Uterus (tissue), 4 donors: ENCODE results near the gene PER3. TPM values are rescaled to one million over a fixed set of nuclear protein-coding genes. Genes with fewer than 3 reads are reported as not detected.

Experiments
- DNase-seq, 2 donors: peaks; one replicate each; pipeline ENCODE4 v3.0.0-alpha.2; 2019 to 2020
- H3K27ac ChIP-seq, 2 donors: fragments of 200-600 bp; sonication (generic); 1 replicate in 1 of 2; 2 replicates in 1 of 2; pipeline ENCODE4 v1.5.1; 2016 to 2018
- H3K27me3 ChIP-seq, 2 donors: fragments of 200-600 bp; sonication (generic); one replicate each; pipeline ENCODE4 v1.5.1; 2018 to 2019; ENCODE audit warnings: control low read depth in 1 of 2
- H3K36me3 ChIP-seq, 2 donors: fragments of 200-600 bp; sonication (generic); one replicate each; pipeline ENCODE4 v1.5.1; 2019; ENCODE audit warnings: control low read depth in 1 of 2
- H3K4me1 ChIP-seq, 2 donors: fragments of 200-600 bp; sonication (generic); one replicate each; pipeline ENCODE4 v1.5.1; 2018 to 2019; ENCODE audit warnings: control low read depth in 1 of 2
- H3K4me3 ChIP-seq, 2 donors: fragments of 200-600 bp; sonication (generic); 1 replicate in 1 of 2; 2 replicates in 1 of 2; pipeline ENCODE4 v1.5.1; 2018 to 2019; ENCODE audit warnings: mild to moderate bottlenecking in 1 of 2
- H3K9me3 ChIP-seq, 2 donors: fragments of 200-600 bp; sonication (generic); one replicate each; pipeline ENCODE4 v1.5.1; 2019; ENCODE audit warnings: control low read depth in 1 of 2
- POLR2A ChIP-seq, 2 donors: fragments of 450-650 bp; IDR thresholded peaks; one replicate each; pipeline ENCODE4 v1.6.1; 2016; ENCODE audit warnings: antibody characterized with exemption in 2 of 2, mild to moderate bottlenecking in 1 of 2, moderate library complexity in 1 of 2
- intact Hi-C: fragments of 100-400 bp; cut with DNase I; formaldehyde crosslinking; loops from one replicate; pipeline ENCODE4 v1.15.1; 2023; ENCODE audit warnings: low total_unique reads
- total RNA-seq, 4 donors: library from RNA; depleted of rRNA in 3 of 4; stranded (reverse); fragments of >200 nt in 3 of 4; gene quantifications; one replicate each; pipeline versions ENCODE4 v1.1.0 to v1.2.4, GENCODE V29; 2014 to 2023
- TF ChIP-seq, protein P1 (sequence below), 4 experiments: fragments of 200-600 bp in 2 of 4; fragments of 450-650 bp in 2 of 4; sonication (generic) in 2 of 4; IDR thresholded peaks; one replicate each; pipeline ENCODE4 v1.5.1; 2016 to 2019; ENCODE audit warnings: antibody characterized with exemption in 4 of 4, mild to moderate bottlenecking in 2 of 4, moderate library complexity in 1 of 4
- donor health status: DM: yes; HTN: yes; CAD: no.

Gene PER3
- total RNA-seq, 4 donors from 2014 or later = 6.9 to 69.0 (median 20.7) TPM

- DNase-seq = no peak
- no peak for TF ChIP-seq POLR2A (IDR thresholded peaks at IDR 0.05)
- intact Hi-C loops = no loop called here
- no peaks in the 10 kb centered on the region for H3K27me3 ChIP-seq
- no peak overlapping the region for H3K4me3 ChIP-seq
- peaks cover 0 to 2% of the 10 kb centered on the region in 2 donors for H3K4me1 ChIP-seq
- no peaks in the 10 kb centered on the region for H3K36me3 ChIP-seq
- H3K9me3 ChIP-seq = no peaks in the 10 kb centered on the region
- H3K27ac ChIP-seq = no peak overlapping the region
Measured at GRCh38 chr1:7777591-7777990, 6.5 kb upstream of the PER3 start.

- no peak for DNase-seq
- peaks cover 0 to 3% of the 10 kb centered on the region in 2 donors for H3K4me1 ChIP-seq
- no peak overlapping the region for H3K27ac ChIP-seq
- no peak overlapping the region for H3K4me3 ChIP-seq
- TF ChIP-seq, protein P1, sequence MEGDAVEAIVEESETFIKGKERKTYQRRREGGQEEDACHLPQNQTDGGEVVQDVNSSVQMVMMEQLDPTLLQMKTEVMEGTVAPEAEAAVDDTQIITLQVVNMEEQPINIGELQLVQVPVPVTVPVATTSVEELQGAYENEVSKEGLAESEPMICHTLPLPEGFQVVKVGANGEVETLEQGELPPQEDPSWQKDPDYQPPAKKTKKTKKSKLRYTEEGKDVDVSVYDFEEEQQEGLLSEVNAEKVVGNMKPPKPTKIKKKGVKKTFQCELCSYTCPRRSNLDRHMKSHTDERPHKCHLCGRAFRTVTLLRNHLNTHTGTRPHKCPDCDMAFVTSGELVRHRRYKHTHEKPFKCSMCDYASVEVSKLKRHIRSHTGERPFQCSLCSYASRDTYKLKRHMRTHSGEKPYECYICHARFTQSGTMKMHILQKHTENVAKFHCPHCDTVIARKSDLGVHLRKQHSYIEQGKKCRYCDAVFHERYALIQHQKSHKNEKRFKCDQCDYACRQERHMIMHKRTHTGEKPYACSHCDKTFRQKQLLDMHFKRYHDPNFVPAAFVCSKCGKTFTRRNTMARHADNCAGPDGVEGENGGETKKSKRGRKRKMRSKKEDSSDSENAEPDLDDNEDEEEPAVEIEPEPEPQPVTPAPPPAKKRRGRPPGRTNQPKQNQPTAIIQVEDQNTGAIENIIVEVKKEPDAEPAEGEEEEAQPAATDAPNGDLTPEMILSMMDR (IDR thresholded peaks at IDR 0.05) = no peak
- TF ChIP-seq POLR2A (IDR thresholded peaks at IDR 0.05) = no peak
- no peaks in the 10 kb centered on the region for H3K27me3 ChIP-seq
- H3K36me3 ChIP-seq = no peaks in the 10 kb centered on the region
- intact Hi-C loops = no loop called here
- H3K9me3 ChIP-seq = no peaks in the 10 kb centered on the region
Measured at GRCh38 chr1:7778133-7778628, 5.9 kb upstream of the PER3 start.

GRCh38 chr1:7780976-7781375 is 3.1 kb upstream of the PER3 start:
- TF ChIP-seq, protein P1 (IDR thresholded peaks at IDR 0.05) = no peak
- no peak for TF ChIP-seq POLR2A (IDR thresholded peaks at IDR 0.05)
- Histone ChIP-seq H3K36me3 (no peaks in the 10 kb centered on the region), H3K27ac (no peak overlapping the region), H3K4me3 (no peak overlapping the region), H3K4me1 (peaks cover 0 to 9% of the 10 kb centered on the region in 2 donors), H3K27me3 (no peaks in the 10 kb centered on the region), H3K9me3 (no peaks in the 10 kb centered on the region)
- DNase-seq = no peak
- intact Hi-C loops = no loop called here

DNA sequence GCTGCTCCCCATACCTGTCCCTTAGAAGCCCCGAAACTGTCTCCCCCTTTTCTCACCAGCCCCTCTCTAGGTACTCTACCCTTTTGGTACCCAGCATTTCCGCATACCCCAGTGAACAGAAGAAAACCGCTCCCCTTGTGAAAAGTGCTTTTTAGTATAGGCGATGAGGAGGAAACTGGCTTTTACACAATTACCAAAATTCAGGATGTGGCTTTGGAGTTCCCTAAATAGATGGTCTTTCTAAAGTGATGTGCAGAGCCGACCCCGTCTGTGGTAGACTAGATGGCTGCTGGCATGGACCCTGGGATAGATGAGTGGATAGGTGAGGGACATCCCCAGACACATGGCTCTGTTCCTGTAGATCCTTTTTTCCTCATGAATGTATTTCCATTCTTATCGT is 2.6 kb upstream of the PER3 start:
- Histone ChIP-seq H3K27me3 (no peaks in the 10 kb centered on the region), H3K4me1 (peaks cover 0 to 9% of the 10 kb centered on the region in 2 donors), H3K27ac (no peak overlapping the region), H3K9me3 (no peaks in the 10 kb centered on the region), H3K36me3 (no peaks in the 10 kb centered on the region), H3K4me3 (no peak overlapping the region)
- intact Hi-C loops = no loop called here
- no peak for DNase-seq
- TF ChIP-seq, protein P1 (IDR thresholded peaks at IDR 0.05) = no peak
- no peak for TF ChIP-seq POLR2A (IDR thresholded peaks at IDR 0.05)

- Histone ChIP-seq H3K9me3 (no peaks in the 10 kb centered on the region), H3K36me3 (no peaks in the 10 kb centered on the region), H3K4me3 (no peak overlapping the region), H3K27me3 (no peaks in the 10 kb centered on the region), H3K27ac (no peak overlapping the region), H3K4me1 (peaks cover 0 to 9% of the 10 kb centered on the region in 2 donors)
- no peak for DNase-seq
- intact Hi-C loops = no loop called here
- TF ChIP-seq POLR2A (IDR thresholded peaks at IDR 0.05) = no peak
- TF ChIP-seq, protein P1 (IDR thresholded peaks at IDR 0.05) = no peak
Measured at GRCh38 chr1:7781923-7782495, 2.1 kb upstream of the PER3 start.
